CD14-positive monocyte (primary cell): Measurements from ENCODE around the gene NECTIN1. TPM values are rescaled to one million over a fixed set of nuclear protein-coding genes. Genes with fewer than 3 reads are reported as not detected.
A peak's percentile ranks its signal among the peaks of the same experiment; 100 is the strongest.

Source experiments
- DNase-seq, 3 donors: peaks; one replicate each; pipeline ENCODE4 v3.0.0-alpha.2; 2011 to 2022
- H2AFZ ChIP-seq: 2 replicates; pipeline ENCODE4 v1.6.0; 2012; ENCODE audit warnings: mild to moderate bottlenecking, low read depth, low read length, inconsistent platforms; ENCODE audit not compliant: insufficient read depth, poor library complexity, severe bottlenecking
- H3K27ac ChIP-seq, 2 donors: 1 replicate in 1 of 2; 2 replicates in 1 of 2; pipeline ENCODE4 v1.5.1; 2012 to 2013; ENCODE audit warnings: low read length in 2 of 2, control low read depth in 1 of 2, inconsistent platforms in 1 of 2, low read depth in 1 of 2, mild to moderate bottlenecking in 1 of 2
- H3K27me3 ChIP-seq, 2 donors: one replicate each; pipeline versions ENCODE4 v1.6.0 to v1.6.1; 2011 to 2013; ENCODE audit warnings: low read length in 2 of 2; ENCODE audit not compliant: control insufficient read depth in 2 of 2, insufficient read depth in 2 of 2
- H3K36me3 ChIP-seq, 2 donors: replicated peaks in 1 of 2; 1 replicate in 1 of 2; 2 replicates in 1 of 2; pipeline versions ENCODE4 v1.5.1 to v1.6.1; 2012 to 2013; ENCODE audit warnings: low read length in 2 of 2, control low read depth in 1 of 2, inconsistent platforms in 1 of 2, mild to moderate bottlenecking in 1 of 2; ENCODE audit not compliant: insufficient read depth in 2 of 2, control insufficient read depth in 1 of 2
- H3K4me1 ChIP-seq, 2 donors: 1 replicate in 1 of 2; 2 replicates in 1 of 2; pipeline versions ENCODE4 v1.5.1 to v1.6.1; 2012 to 2013; ENCODE audit warnings: low read length in 2 of 2, control low read depth in 1 of 2, inconsistent platforms in 1 of 2, mild to moderate bottlenecking in 1 of 2, moderate library complexity in 1 of 2; ENCODE audit not compliant: insufficient read depth in 2 of 2, control insufficient read depth in 1 of 2
- H3K4me2 ChIP-seq: replicated peaks from 2 replicates; pipeline ENCODE3; 2012; ENCODE audit warnings: low read length, moderate library complexity, mild to moderate bottlenecking; ENCODE audit not compliant: poor library complexity, severe bottlenecking; ENCODE audit errors: extremely low read depth
- H3K4me3 ChIP-seq, 3 experiments: fragments of 200-600 bp in 1 of 3; sonication (generic) in 1 of 3; replicated peaks in 1 of 3; 1 replicate in 2 of 3; 2 replicates in 1 of 3; pipeline ENCODE4 v1.5.1; 2011 to 2013; ENCODE audit warnings: low read length in 3 of 3, mild to moderate bottlenecking in 3 of 3, control low read depth in 2 of 3, low read depth in 2 of 3, inconsistent platforms in 1 of 3, moderate library complexity in 1 of 3
- H3K79me2 ChIP-seq: 2 replicates; pipeline ENCODE4 v1.6.0; 2012; ENCODE audit warnings: mild to moderate bottlenecking, control low read depth, inconsistent platforms, low read length, moderate library complexity; ENCODE audit not compliant: insufficient read depth
- H3K9ac ChIP-seq: 2 replicates; pipeline ENCODE4 v1.6.0; 2017; ENCODE audit warnings: low read length, mild to moderate bottlenecking; ENCODE audit not compliant: insufficient read depth, poor library complexity, severe bottlenecking
- H3K9me3 ChIP-seq, 2 donors: replicated peaks in 1 of 2; 1 replicate in 1 of 2; 2 replicates in 1 of 2; pipeline versions ENCODE4 v1.5.1 to v1.6.1; 2012 to 2013; ENCODE audit warnings: low read length in 2 of 2, control low read depth in 1 of 2; ENCODE audit not compliant: control insufficient read depth in 1 of 2, insufficient read depth in 1 of 2
- H4K20me1 ChIP-seq: 2 replicates; pipeline ENCODE4 v1.6.0; 2012; ENCODE audit warnings: mild to moderate bottlenecking, low read length, control low read depth, moderate library complexity; ENCODE audit not compliant: insufficient read depth
- H3K27ac Mint-ChIP-seq, 7 donors: one replicate each; pipeline ENCODE4 v1.8.0; 2020; ENCODE audit warnings: mild to moderate bottlenecking in 7 of 7, mixed read lengths in 7 of 7, moderate library complexity in 6 of 7, inconsistent platforms in 2 of 7
- H3K27me3 Mint-ChIP-seq, 3 donors: one replicate each; pipeline ENCODE4 v1.8.0; 2021 to 2022; ENCODE audit warnings: low read depth in 3 of 3, mild to moderate bottlenecking in 3 of 3, mixed read lengths in 3 of 3, moderate library complexity in 3 of 3, inconsistent platforms in 1 of 3
- H3K36me3 Mint-ChIP-seq, 2 donors: one replicate each; pipeline ENCODE4 v1.8.0; 2020; ENCODE audit warnings: mixed read lengths in 2 of 2, inconsistent platforms in 1 of 2, mild to moderate bottlenecking in 1 of 2
- H3K4me1 Mint-ChIP-seq: one replicate; pipeline ENCODE4 v1.8.0; 2020; ENCODE audit warnings: mild to moderate bottlenecking, mixed read lengths
- H3K4me3 Mint-ChIP-seq, 2 donors: one replicate each; pipeline ENCODE4 v1.8.0; 2020; ENCODE audit warnings: mild to moderate bottlenecking in 2 of 2, mixed read lengths in 2 of 2, moderate library complexity in 1 of 2
- H3K9me3 Mint-ChIP-seq, 7 donors: one replicate each; pipeline ENCODE4 v1.8.0; 2020 to 2022; ENCODE audit warnings: mixed read lengths in 7 of 7, mild to moderate bottlenecking in 6 of 7, moderate library complexity in 6 of 7, inconsistent platforms in 2 of 7
- CTCF ChIP-seq: fragments of 200-600 bp; IDR thresholded peaks from one replicate; pipeline ENCODE4 v1.8.0; 2022; ENCODE audit warnings: antibody characterized with exemption, mild to moderate bottlenecking
- WGBS: methylation state at CpG from one replicate; pipeline ENCODE4 v1.1.5; 2013; ENCODE audit warnings: missing lambda C conversion rate; ENCODE audit not compliant: insufficient coverage; 5-methylcytosine and 5-hydroxymethylcytosine counted together
- intact Hi-C, 2 donors: fragments of 100-400 bp; cut with micrococcal nuclease; formaldehyde crosslinking; loops; one replicate each; pipeline versions ENCODE4 v1.15.0 to v1.15.1; 2023
- polyA plus RNA-seq, 3 donors: library from polyadenylated mRNA; depleted of rRNA in 1 of 3; unstranded in 2 of 3; stranded (reverse) in 1 of 3; fragments of 300-500 nt in 2 of 3; fragments of >200 nt in 1 of 3; fragmentation: Illumina TruSeq in 2 of 3; gene quantifications; 1 replicate in 2 of 3; 2 replicates in 1 of 3; pipeline ENCODE4 v1.2.3, GENCODE V29; 2012 to 2021

The NECTIN1 gene
- polyA plus RNA-seq, 3 donors, result 0.53 to 8.3 (median 0.85) TPM

- TF ChIP-seq CTCF, result no peak
- H3K27ac ChIP-seq, result no peak overlapping the region
- peaks cover 2 to 5% of the 10 kb centered on the region in 2 donors for H3K27me3 ChIP-seq
- Mint-ChIP-seq H3K27me3 (peaks cover 16 to 31% (median 19%) of the 10 kb centered on the region in 3 donors), H3K4me1 (peaks cover 4% of the 10 kb centered on the region), H3K4me3 (no peak overlapping the region), H3K27ac (no peak overlapping the region), H3K9me3 (peaks cover 0 to 5% (median 3%) of the 10 kb centered on the region in 7 donors), H3K36me3 (no peaks in the 10 kb centered on the region)
- no peak overlapping the region for H2AFZ ChIP-seq
- H3K36me3 ChIP-seq, result no peaks in the 10 kb centered on the region
- 85% methylated on average over 11 of the region's 11 CpGs for WGBS
- H3K79me2 ChIP-seq, result no peaks in the 10 kb centered on the region
- H3K9me3 ChIP-seq, result no peaks in the 10 kb centered on the region
- H3K4me2 ChIP-seq, result no peak overlapping the region
- no peak for DNase-seq
- intact Hi-C loops, result no loop called here
- no peak overlapping the region for H3K9ac ChIP-seq
- no peak overlapping the region for H3K4me3 ChIP-seq
- H3K4me1 ChIP-seq, result peaks cover 0 to 5% of the 10 kb centered on the region in 2 donors
- H4K20me1 ChIP-seq, result no peaks in the 10 kb centered on the region
These were observed 34.2 kb upstream of the NECTIN1 start for GRCh38 chr11:119763071-119763728.

GRCh38 chr11:119759747-119760412 lies 30.9 kb upstream of the NECTIN1 start:
- DNase-seq, result no peak
- Mint-ChIP-seq H3K27me3 (peaks cover 20 to 35% (median 20%) of the 10 kb centered on the region in 3 donors), H3K9me3 (no peaks in the 10 kb centered on the region), H3K36me3 (no peaks in the 10 kb centered on the region), H3K4me1 (peaks cover 4% of the 10 kb centered on the region), H3K4me3 (peak overlapping the region; percentile 7 to 21), H3K27ac (peak overlapping the region in 1 of 7 donors; percentile 57)
- H3K4me2 ChIP-seq, result no peak overlapping the region
- H4K20me1 ChIP-seq, result no peaks in the 10 kb centered on the region
- no peaks in the 10 kb centered on the region for H3K9me3 ChIP-seq
- H3K9ac ChIP-seq, result no peak overlapping the region
- intact Hi-C loops, result no loop called here
- H3K27me3 ChIP-seq, result no peaks in the 10 kb centered on the region
- H3K79me2 ChIP-seq, result no peaks in the 10 kb centered on the region
- H3K27ac ChIP-seq, result no peak overlapping the region
- no peak overlapping the region for H2AFZ ChIP-seq
- WGBS, result 100% methylated on average over 3 of the region's 5 CpGs
- peaks cover 0 to 5% of the 10 kb centered on the region in 2 donors for H3K4me1 ChIP-seq
- no peak overlapping the region for H3K4me3 ChIP-seq
- no peaks in the 10 kb centered on the region for H3K36me3 ChIP-seq
- no peak for TF ChIP-seq CTCF
